IMR-90 (cell line): ENCODE results near the gene RIC8A. TPM values are rescaled to one million over a fixed set of nuclear protein-coding genes. Genes with fewer than 3 reads are reported as not detected.

Experiments
- BHLHE40 ChIP-seq: fragments of 150-350 bp; IDR thresholded peaks from 2 replicates; pipeline ENCODE4 v1.6.1; 2016; ENCODE audit warnings: mild to moderate bottlenecking, low read depth, low read length
- CHD1 ChIP-seq: IDR thresholded peaks from 2 replicates; pipeline ENCODE4 v1.6.1; 2012; ENCODE audit warnings: low read depth, low read length, improper control_type of control experiment
- POLR2A ChIP-seq: IDR thresholded peaks from 2 replicates; pipeline ENCODE4 v1.6.1; 2012; ENCODE audit warnings: mild to moderate bottlenecking, low read depth, low read length
- RAD21 ChIP-seq: IDR thresholded peaks from 2 replicates; pipeline ENCODE4 v1.6.1; 2012; ENCODE audit warnings: low read length, improper control_type of control experiment
- RCOR1 ChIP-seq: IDR thresholded peaks from 2 replicates; pipeline ENCODE4 v1.6.1; 2012; ENCODE audit warnings: mild to moderate bottlenecking, low read length, improper control_type of control experiment; ENCODE audit not compliant: insufficient replicate concordance
- SMC3 ChIP-seq: fragments of 150-350 bp; IDR thresholded peaks from 2 replicates; pipeline ENCODE4 v1.6.1; 2016; ENCODE audit warnings: low read depth, mild to moderate bottlenecking, antibody characterized with exemption, low read length, moderate library complexity
- polyA plus RNA-seq, 3 experiments: library from polyadenylated mRNA; depleted of rRNA; stranded (reverse); fragments of >200 nt; gene quantifications; 2 replicates each; pipeline ENCODE4 v1.2.3, GENCODE V29; 2012; ENCODE audit warnings: low replicate concordance in 1 of 3
- total RNA-seq: library from RNA; depleted of rRNA; stranded (reverse); fragments of >200 nt; gene quantifications from 2 replicates; pipeline ENCODE4 v1.2.3, GENCODE V29; 2012
- TF ChIP-seq, protein P1 (sequence below): fragments of 150-350 bp; IDR thresholded peaks from 2 replicates; pipeline ENCODE4 v1.6.1; 2016; ENCODE audit warnings: low read depth, mild to moderate bottlenecking, low read length, moderate library complexity, borderline replicate concordance

The RIC8A gene
- total and polyA plus RNA-seq, 2 of the 4 experiments (the other 2 are of a cell fraction): 129 to 188 TPM

DNA sequence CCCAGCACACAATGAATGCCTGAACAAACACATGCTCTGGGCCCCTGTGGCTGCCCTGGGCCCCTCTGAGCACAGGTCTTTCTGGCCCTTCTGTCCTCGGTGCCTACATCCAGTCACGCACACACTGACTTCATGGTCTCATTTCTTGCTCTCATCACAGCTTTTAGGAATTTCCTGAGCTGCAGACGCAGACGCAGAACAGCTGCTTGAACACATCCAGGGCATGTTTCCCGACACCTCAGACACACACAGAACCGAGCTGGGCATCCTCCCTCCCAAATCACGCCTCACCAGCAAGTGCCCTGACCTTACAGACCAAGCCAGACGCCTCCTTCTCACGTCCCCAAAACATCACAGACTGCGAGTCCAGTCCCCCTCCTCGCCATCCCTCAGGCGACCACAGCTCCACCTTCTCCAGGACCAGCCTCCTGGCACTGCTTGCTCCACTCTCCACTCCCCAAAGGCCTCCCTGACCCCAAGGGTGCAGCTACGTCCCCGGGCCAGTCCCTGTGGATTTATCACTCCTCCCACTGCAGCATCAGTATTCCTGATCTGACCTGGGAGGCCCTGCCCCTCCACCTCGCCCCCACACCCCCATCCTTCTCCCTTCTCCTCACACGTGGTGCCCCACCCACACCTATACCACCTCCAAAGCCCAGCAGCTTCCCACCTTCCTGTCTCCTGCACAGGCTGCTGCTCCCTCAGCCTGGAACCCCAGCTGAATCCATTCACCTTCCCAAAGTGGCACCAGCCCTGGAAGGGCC is 15.7 kb downstream of the RIC8A start (continued):
- TF ChIP-seq, protein P1, sequence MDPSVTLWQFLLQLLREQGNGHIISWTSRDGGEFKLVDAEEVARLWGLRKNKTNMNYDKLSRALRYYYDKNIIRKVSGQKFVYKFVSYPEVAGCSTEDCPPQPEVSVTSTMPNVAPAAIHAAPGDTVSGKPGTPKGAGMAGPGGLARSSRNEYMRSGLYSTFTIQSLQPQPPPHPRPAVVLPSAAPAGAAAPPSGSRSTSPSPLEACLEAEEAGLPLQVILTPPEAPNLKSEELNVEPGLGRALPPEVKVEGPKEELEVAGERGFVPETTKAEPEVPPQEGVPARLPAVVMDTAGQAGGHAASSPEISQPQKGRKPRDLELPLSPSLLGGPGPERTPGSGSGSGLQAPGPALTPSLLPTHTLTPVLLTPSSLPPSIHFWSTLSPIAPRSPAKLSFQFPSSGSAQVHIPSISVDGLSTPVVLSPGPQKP: no peak
- no peak for TF ChIP-seq SMC3
- TF ChIP-seq CHD1: no peak
- no peak for TF ChIP-seq POLR2A
- TF ChIP-seq BHLHE40: no peak
- TF ChIP-seq RCOR1: no peak
- TF ChIP-seq RAD21: no peak
